C1 segment of cervical spinal cord (tissue), 14 donors: ENCODE data around the gene NUDCD3.

Experiments
- DNase-seq, 14 donors: peaks; one replicate each; lab custom pipeline; 2025; lab: John Stamatoyannopoulos, UW

Gene NUDCD3

GRCh38 chr7:44384586-44385433 lies 105.6 kb downstream of the NUDCD3 start:
- DNase-seq: peak in 1 of 14 donors; percentile 49

- DNase-seq: peak in 1 of 14 donors; percentile 77
Measured at GRCh38 chr7:44383566-44383965, 106.9 kb downstream of the NUDCD3 start.

- peak in 9 of 14 donors; percentile 28 to 79 (median 60) for DNase-seq
Measured at GRCh38 chr7:44382459-44383265, 107.8 kb downstream of the NUDCD3 start.

GRCh38 chr7:44381494-44382220 lies 108.8 kb downstream of the NUDCD3 start:
- DNase-seq: no peak

GRCh38 chr7:44380831-44381493 lies 109.5 kb downstream of the NUDCD3 start:
- no peak for DNase-seq

DNA sequence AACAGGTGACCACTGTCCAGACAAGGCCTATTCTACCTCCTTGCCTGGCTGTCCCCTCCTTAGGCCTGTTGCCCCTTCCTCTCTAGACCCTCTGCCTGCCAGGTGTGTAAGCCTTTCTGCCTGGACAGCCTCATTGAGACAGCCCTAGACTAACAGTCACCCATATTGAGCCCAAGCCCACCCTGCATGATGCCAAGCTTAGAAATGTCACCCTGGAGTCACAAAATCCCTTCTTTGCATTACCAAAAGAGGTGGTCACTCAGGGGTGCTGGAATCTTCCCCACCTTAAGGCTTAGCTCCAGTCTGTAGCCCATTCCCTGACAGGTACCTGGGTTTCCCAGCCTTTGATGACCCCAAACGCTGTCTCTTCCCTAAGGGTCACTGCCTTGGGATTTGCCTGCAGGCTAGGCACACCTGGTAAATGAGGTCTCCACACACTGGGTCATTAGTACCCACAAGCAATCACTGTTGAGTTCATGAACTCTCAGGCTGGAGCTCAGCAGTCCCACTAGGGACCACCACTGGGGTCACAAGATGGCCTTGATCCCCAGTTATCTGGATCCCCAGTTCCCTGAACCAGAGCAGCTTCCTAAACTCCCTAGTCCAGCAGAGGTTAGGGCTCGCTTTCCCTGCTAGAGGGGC lies 110.1 kb downstream of the NUDCD3 start:
- no peak for DNase-seq

DNA sequence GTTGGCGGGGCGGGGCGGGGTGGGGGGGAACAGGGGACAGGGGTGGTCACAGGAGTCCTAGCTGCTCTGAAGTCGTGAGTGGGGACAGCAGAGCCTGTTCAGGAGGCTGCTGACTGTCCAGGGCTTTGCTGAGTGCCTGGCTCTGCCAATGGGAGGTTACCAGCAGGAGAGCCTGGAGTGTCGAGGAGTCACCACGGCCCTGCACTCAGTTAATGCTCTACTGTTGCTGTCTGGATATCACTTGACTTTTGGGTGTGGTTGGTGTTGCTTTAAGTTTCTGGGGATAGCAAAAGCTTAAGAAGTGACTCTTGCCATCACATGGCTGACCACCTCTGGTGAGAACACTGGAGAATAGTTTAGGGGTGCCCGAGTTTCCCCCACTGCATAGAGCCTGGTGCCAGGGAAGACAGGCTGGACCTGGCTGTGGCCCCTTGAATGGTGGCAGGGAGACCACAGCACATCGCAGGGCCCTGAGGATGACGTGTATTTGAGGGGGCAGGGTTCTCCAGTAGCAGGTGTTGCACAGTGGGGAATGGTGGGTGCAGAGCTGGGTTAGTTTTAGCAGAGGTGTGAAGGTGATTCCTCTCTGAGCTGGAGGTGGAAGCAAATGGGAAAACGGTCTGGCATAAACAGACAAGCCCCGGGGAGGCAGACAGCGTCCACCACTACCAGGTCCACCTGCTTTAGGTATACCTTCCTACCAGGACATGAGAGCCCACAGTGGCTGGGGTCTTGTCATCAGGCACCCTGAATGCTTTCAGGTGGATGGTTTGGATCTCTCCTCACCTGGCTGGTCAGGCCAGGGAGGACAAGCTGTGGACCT lies 110.9 kb downstream of the NUDCD3 start:
- no peak for DNase-seq

DNA sequence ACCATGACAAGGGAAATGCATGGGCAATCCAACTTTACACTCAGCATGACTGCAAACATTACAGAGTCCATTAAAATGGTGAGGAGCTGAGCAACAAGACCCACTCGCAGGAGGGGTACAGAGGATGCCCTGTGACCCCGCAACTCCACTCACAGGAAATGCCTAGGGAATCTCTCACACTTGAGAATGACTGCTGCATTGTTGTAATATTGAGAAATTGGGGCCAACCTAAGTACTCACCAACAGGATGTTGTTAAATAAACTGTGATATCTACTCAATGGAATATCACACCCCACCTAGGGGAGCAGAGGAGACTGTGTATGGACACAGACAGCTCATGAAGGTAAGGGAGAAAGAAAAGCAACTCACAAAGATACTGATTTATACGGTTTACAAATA lies 111.7 kb downstream of the NUDCD3 start:
- DNase-seq: no peak

GRCh38 chr7:44377681-44378421 lies 112.6 kb downstream of the NUDCD3 start:
- DNase-seq: no peak

- no peak for DNase-seq
Measured at GRCh38 chr7:44377134-44377463, 113.4 kb downstream of the NUDCD3 start.

- no peak for DNase-seq
Measured at GRCh38 chr7:44376429-44377133, 113.9 kb downstream of the NUDCD3 start.

- DNase-seq: no peak
Measured at GRCh38 chr7:44375926-44376342, 114.5 kb downstream of the NUDCD3 start.

DNA sequence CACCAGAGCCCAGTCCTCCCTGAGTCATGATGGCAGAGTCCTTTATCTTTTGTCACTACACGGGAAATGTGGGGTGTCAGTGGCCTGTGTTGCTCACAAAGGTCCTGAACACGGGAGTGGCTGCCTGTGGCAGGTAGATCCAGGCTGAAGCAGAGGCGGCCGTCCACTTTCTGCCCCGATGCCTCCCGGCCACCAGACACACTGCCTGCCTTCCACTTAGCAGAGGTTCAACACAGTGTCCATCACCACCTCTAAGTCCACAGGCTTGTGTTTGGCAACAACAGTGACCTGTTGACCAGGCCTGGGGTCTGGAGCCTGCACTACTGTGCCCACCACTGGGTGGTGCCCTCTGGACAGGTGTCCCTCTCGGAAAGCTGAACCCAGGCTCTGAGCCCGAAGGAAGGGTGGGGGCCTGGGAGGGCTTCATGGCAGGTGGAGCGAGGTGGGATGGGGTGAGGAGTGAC lies 115.2 kb downstream of the NUDCD3 start:
- DNase-seq: peak in 1 of 14 donors; percentile 30

DNA sequence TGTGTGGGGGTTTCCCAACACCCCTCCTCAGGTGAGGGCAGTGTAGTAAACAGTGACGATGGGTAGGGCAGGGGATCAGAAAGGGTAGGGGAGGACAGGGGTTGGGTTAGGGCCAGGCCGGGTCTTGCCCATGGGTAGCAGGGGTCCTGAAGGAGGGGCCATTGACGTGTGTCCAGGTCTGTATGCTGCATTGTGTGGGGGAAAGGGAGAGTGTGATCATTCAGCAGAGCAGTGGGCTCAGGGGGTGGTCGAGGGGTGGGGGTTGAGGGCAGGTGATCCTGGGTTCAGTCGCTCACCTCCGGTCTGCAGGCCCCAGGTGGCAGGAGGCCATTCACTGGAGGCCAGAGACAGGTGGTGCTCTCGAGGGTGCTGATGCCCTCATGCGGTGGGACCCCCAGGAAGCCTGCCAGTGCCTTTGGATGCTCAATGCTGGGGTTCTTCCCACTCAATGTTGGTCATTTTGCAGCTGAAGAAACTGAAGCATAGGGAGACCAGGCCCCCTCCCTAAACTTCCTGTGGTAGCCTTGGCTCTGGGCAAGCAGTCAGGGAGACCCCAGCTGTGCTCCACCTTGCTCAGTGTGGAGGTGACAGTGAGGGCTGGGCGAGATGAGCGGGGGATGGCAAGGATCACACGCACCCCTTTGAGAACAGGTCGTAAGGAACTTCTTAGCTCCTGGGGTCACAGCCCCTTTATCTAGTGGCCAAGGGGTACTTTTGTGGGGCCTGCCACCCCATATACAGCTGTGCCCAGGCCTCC lies 116.3 kb downstream of the NUDCD3 start:
- DNase-seq: no peak

DNA sequence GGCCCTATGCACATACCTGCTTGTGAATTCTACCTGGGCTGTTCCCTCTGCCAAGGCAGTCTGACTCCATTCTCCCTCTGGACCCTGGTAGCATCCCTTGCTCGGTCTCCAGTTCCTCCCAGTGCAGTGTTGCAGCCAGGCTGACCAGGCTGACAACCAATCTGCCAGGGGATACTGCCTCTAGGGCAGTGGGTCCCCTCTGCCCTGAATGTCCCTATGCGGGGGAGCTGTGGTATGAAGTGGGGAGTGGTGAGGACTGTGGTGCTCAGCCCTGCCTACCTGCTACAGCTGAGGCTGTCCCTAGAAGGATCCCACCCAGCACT lies 117.1 kb downstream of the NUDCD3 start:
- DNase-seq: no peak

DNA sequence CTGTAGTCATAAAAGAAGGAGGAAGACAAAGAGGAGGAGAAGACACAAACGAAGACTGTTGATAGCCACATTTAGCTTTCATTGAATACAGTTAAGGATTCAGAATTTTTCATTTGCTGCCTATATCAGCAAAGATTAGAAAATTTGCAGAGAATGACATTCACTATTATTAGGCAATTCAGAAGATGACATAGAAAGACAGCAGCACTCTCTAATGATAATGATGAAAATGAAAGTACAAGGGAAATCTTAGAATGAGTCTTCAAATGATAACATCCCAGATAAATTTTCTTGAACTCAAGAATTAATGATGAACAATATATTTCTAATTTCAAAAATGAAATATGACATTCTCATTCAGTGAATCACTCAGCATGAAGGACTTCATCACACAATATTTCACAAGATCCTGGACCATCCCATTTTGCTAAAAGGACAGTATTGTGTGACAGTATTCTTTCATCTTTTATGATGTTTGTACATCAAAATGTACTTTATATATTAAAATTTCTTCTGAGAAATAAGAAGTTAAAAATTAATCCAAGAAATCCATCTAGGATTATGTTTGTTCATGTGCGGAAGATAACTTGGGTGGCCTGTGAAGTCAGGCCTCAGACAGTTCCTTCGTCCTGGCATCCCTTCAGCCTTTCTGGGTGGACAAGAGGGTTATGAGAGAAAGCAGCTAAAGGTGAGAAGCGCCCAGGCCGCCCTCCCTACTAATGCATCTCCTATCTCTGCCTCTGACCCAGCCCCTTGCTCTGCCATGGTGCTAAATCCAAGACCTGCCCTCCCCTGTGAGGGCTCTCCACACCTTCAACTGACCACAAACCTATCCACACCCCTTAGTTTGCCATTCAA lies 117.7 kb downstream of the NUDCD3 start:
- DNase-seq: no peak

GRCh38 chr7:44368885-44369284 lies 121.6 kb downstream of the NUDCD3 start:
- DNase-seq: no peak
